GM23338 (cell line): Measurements from ENCODE around the gene HPRT1. TPM values are rescaled to one million over a fixed set of nuclear protein-coding genes. Genes with fewer than 3 reads are reported as not detected.
"Not testable (repeated sequence)": the region's sequence is repeated elsewhere in the genome, so short reads cannot be mapped to it uniquely, and the experiment has no call there.

ENCODE experiments used
- ATAC-seq: fragments of 200-7000 bp; cut with Tn5 transposase; 3 replicates; pipeline ENCODE4 v1.9.1; 2020
- DNase-seq: peaks from one replicate; pipeline ENCODE4 v3.0.0-alpha.2; 2015; ENCODE audit warnings: low spot score
- H2AFZ ChIP-seq: fragments of 200-600 bp; sonication (generic); 2 replicates; pipeline ENCODE4 v1.8.0; 2016; ENCODE audit warnings: antibody characterized with exemption, mild to moderate bottlenecking, moderate library complexity
- H3F3A ChIP-seq: fragments of 200-600 bp; sonication (generic); replicated peaks from 2 replicates; pipeline ENCODE4 v1.8.0; 2017; ENCODE audit warnings: antibody characterized with exemption, mixed run types, low read depth
- H3K27ac ChIP-seq: fragments of 200-600 bp; sonication (generic); 2 replicates; pipeline ENCODE4 v1.6.1; 2016; ENCODE audit warnings: low read depth
- H3K27me3 ChIP-seq: fragments of 200-600 bp; sonication (generic); 2 replicates; pipeline ENCODE4 v1.8.0; 2016; ENCODE audit warnings: mild to moderate bottlenecking, mixed run types, moderate library complexity; ENCODE audit not compliant: insufficient read depth
- H3K36me3 ChIP-seq: fragments of 200-600 bp; sonication (generic); 2 replicates; pipeline ENCODE4 v1.8.0; 2016; ENCODE audit warnings: mild to moderate bottlenecking; ENCODE audit not compliant: insufficient read depth
- H3K4me1 ChIP-seq: fragments of 200-600 bp; sonication (generic); 2 replicates; pipeline ENCODE4 v1.8.0; 2016; ENCODE audit warnings: mild to moderate bottlenecking, moderate library complexity; ENCODE audit not compliant: insufficient read depth
- H3K4me2 ChIP-seq: fragments of 200-600 bp; sonication (generic); 2 replicates; pipeline ENCODE4 v1.7.1; 2017; ENCODE audit warnings: mixed run types
- H3K4me3 ChIP-seq: fragments of 200-600 bp; sonication (generic); 2 replicates; pipeline ENCODE4 v1.6.1; 2016; ENCODE audit warnings: mixed run types
- H3K79me2 ChIP-seq: fragments of 200-600 bp; sonication (generic); replicated peaks from 2 replicates; pipeline ENCODE4 v1.8.0; 2017; ENCODE audit warnings: mild to moderate bottlenecking; ENCODE audit not compliant: insufficient read depth
- H3K9me2 ChIP-seq: fragments of 200-600 bp; sonication (generic); 2 replicates; pipeline ENCODE4 v1.8.0; 2017; ENCODE audit not compliant: insufficient read depth
- H4K20me1 ChIP-seq: fragments of 200-600 bp; sonication (generic); replicated peaks from 2 replicates; pipeline ENCODE4 v1.8.0; 2017; ENCODE audit warnings: mild to moderate bottlenecking; ENCODE audit not compliant: insufficient read depth
- H3K27ac Mint-ChIP-seq: 2 replicates; pipeline ENCODE4 v1.8.0; 2020; ENCODE audit warnings: inconsistent platforms, mild to moderate bottlenecking, moderate library complexity, mixed read lengths
- H3K27me3 Mint-ChIP-seq: 3 replicates; pipeline ENCODE4 v1.8.0; 2022; ENCODE audit warnings: low read depth, mild to moderate bottlenecking, moderate library complexity, mixed read lengths, inconsistent platforms; ENCODE audit not compliant: insufficient read depth, poor library complexity
- H3K36me3 Mint-ChIP-seq: 3 replicates; pipeline ENCODE4 v1.8.0; 2021; ENCODE audit warnings: low read depth, mild to moderate bottlenecking, inconsistent platforms, moderate library complexity, mixed read lengths
- H3K4me1 Mint-ChIP-seq: 3 replicates; pipeline ENCODE4 v1.8.0; 2020; ENCODE audit warnings: mild to moderate bottlenecking, inconsistent platforms, mixed read lengths
- H3K4me3 Mint-ChIP-seq: 3 replicates; pipeline ENCODE4 v1.8.0; 2021; ENCODE audit warnings: moderate library complexity, mild to moderate bottlenecking, inconsistent platforms, mixed read lengths
- H3K9me3 Mint-ChIP-seq: 3 replicates; pipeline ENCODE4 v1.8.0; 2020; ENCODE audit warnings: moderate library complexity, mild to moderate bottlenecking, inconsistent platforms, mixed read lengths
- EZH2 ChIP-seq: fragments of 200-600 bp; sonication (generic); IDR thresholded peaks from one replicate; pipeline ENCODE4 v1.8.0; 2017; ENCODE audit warnings: antibody characterized with exemption, mild to moderate bottlenecking, low read depth; ENCODE audit not compliant: unreplicated experiment
- JUNB ChIP-seq: IDR thresholded peaks from one replicate; pipeline ENCODE4 v1.6.1; 2016; ENCODE audit warnings: antibody characterized with exemption; ENCODE audit not compliant: unreplicated experiment
- NANOG ChIP-seq: IDR thresholded peaks from 2 replicates; pipeline ENCODE4 v1.6.1; 2016; ENCODE audit warnings: antibody characterized with exemption, borderline replicate concordance
- POLR2AphosphoS5 ChIP-seq: IDR thresholded peaks from 2 replicates; pipeline ENCODE4 v1.6.1; 2016; ENCODE audit warnings: antibody characterized with exemption, low read depth
- STAT1 ChIP-seq: IDR thresholded peaks from one replicate; pipeline ENCODE4 v1.6.1; 2016; ENCODE audit warnings: antibody characterized with exemption; ENCODE audit not compliant: unreplicated experiment
- ZNF114 ChIP-seq: fragments of 250-450 bp; sonication (Bioruptor Pico); IDR thresholded peaks from 2 replicates; pipeline ENCODE4 v1.5.0; 2020; ENCODE audit warnings: mild to moderate bottlenecking, moderate library complexity
- ZNF331 ChIP-seq: fragments of 250-450 bp; sonication (Bioruptor Pico); IDR thresholded peaks from 2 replicates; pipeline ENCODE4 v1.5.0; 2020; ENCODE audit warnings: low read depth, mild to moderate bottlenecking, moderate library complexity
- polyA plus RNA-seq: library from polyadenylated mRNA; unstranded; fragments of >200 nt; fragmentation: Nextera tagmentation; extraction: Ambion mirVana; gene quantifications from 2 replicates; pipeline ENCODE4 v1.2.1, GENCODE V29; 2016
- total RNA-seq: library from RNA; depleted of rRNA; stranded (reverse); fragments of >200 nt; shearing (Covaris generic); gene quantifications from 2 replicates; pipeline ENCODE4 v1.2.3, GENCODE V29; 2014
- TF ChIP-seq, protein P1 (sequence below): fragments of 250-450 bp; sonication (Bioruptor Pico); IDR thresholded peaks from 2 replicates; pipeline ENCODE4 v1.5.0; 2020; ENCODE audit warnings: mild to moderate bottlenecking, moderate library complexity
- TF ChIP-seq, protein P2 (sequence below): IDR thresholded peaks from one replicate; pipeline ENCODE4 v1.6.1; 2018; ENCODE audit warnings: antibody characterized with exemption; ENCODE audit not compliant: unreplicated experiment
- TF ChIP-seq, protein P3 (sequence below), 2 experiments: fragments of 200-600 bp in 1 of 2; sonication (generic) in 1 of 2; conservative IDR thresholded peaks; 2 replicates each; pipeline versions ENCODE4 v1.5.1 to v1.6.1; 2016 to 2017; ENCODE audit warnings: antibody characterized with exemption in 2 of 2, low read depth in 2 of 2, mild to moderate bottlenecking in 2 of 2, moderate library complexity in 1 of 2

The HPRT1 gene
- total and polyA plus RNA-seq, 2 experiments from 2014 or later = 27.0 to 79.4 TPM

DNA sequence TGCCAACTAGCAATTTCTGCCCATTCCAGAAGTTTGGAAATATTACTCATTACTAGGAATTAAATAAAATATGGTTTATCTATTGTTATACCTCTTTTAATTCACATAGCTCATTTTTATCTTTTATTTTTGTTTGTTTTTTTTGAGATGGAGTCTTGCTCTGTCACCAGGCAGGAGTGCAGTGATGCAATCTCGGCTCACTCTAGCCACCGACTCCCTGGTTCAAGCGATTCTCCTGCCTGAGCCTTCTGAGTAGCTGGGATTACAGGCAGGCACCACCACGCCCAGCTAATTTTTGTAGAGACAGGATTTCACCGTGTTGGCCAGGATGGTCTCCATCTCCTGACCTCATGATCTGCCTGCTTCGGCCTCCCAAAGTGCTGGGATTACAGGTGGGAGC is 4.5 kb downstream of the HPRT1 start:
- H3K9me3 Mint-ChIP-seq, H3K27ac Mint-ChIP-seq, H3F3A ChIP-seq, DNase-seq, H3K4me3 ChIP-seq, H3K4me2 ChIP-seq, H3K36me3 Mint-ChIP-seq, H4K20me1 ChIP-seq, H2AFZ ChIP-seq, H3K4me1 Mint-ChIP-seq, H3K27ac ChIP-seq, H3K4me3 Mint-ChIP-seq, H3K9me2 ChIP-seq, H3K27me3 ChIP-seq, H3K4me1 ChIP-seq, H3K27me3 Mint-ChIP-seq, H3K36me3 ChIP-seq, ATAC-seq: not testable (repeated sequence)
- H3K79me2 ChIP-seq = peaks cover 82% of the 10 kb centered on the region

DNA sequence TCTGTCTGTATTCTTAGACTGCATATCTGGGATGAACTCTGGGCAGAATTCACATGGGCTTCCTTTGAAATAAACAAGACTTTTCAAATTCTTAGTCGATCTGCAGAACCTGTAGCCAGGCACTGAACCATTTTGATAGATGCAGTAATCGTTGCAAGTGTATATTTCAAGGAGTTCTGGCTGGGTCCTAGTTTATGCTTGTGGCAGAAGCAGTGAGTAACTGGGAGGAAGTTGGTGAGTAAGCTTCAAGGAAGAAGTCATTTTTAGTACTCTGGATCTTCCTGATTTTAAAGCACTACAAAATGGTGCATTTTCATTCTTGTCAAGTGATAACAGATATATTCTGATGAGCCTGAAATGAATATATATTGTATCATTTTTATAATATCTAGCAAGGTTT is 9.5 kb downstream of the HPRT1 start:
- Histone ChIP-seq H3K4me3 (no peak overlapping the region), H3K79me2 (peaks cover 65% of the 10 kb centered on the region), H3K27ac (no peak overlapping the region), H3F3A (no peaks in the 10 kb centered on the region), H2AFZ (no peak overlapping the region), H3K4me2 (no peak overlapping the region), H4K20me1 (peaks cover 7% of the 10 kb centered on the region; the same call in 1 of the 2 replicates), H3K27me3 (no peaks in the 10 kb centered on the region), H3K36me3 (no peaks in the 10 kb centered on the region), H3K4me1 (no peaks in the 10 kb centered on the region), H3K9me2 (no peaks in the 10 kb centered on the region)
- no peaks in the 10 kb centered on the region for H3K4me1 Mint-ChIP-seq
- no peak overlapping the region for H3K27ac Mint-ChIP-seq
- no peaks in the 10 kb centered on the region for H3K9me3 Mint-ChIP-seq
- no peak for ATAC-seq
- no peak for DNase-seq
- peaks cover 8% of the 10 kb centered on the region; the same call in 2 of the 3 replicates for H3K36me3 Mint-ChIP-seq
- no peak overlapping the region for H3K4me3 Mint-ChIP-seq
- no peaks in the 10 kb centered on the region for H3K27me3 Mint-ChIP-seq
- TF ChIP-seq, protein P1, sequence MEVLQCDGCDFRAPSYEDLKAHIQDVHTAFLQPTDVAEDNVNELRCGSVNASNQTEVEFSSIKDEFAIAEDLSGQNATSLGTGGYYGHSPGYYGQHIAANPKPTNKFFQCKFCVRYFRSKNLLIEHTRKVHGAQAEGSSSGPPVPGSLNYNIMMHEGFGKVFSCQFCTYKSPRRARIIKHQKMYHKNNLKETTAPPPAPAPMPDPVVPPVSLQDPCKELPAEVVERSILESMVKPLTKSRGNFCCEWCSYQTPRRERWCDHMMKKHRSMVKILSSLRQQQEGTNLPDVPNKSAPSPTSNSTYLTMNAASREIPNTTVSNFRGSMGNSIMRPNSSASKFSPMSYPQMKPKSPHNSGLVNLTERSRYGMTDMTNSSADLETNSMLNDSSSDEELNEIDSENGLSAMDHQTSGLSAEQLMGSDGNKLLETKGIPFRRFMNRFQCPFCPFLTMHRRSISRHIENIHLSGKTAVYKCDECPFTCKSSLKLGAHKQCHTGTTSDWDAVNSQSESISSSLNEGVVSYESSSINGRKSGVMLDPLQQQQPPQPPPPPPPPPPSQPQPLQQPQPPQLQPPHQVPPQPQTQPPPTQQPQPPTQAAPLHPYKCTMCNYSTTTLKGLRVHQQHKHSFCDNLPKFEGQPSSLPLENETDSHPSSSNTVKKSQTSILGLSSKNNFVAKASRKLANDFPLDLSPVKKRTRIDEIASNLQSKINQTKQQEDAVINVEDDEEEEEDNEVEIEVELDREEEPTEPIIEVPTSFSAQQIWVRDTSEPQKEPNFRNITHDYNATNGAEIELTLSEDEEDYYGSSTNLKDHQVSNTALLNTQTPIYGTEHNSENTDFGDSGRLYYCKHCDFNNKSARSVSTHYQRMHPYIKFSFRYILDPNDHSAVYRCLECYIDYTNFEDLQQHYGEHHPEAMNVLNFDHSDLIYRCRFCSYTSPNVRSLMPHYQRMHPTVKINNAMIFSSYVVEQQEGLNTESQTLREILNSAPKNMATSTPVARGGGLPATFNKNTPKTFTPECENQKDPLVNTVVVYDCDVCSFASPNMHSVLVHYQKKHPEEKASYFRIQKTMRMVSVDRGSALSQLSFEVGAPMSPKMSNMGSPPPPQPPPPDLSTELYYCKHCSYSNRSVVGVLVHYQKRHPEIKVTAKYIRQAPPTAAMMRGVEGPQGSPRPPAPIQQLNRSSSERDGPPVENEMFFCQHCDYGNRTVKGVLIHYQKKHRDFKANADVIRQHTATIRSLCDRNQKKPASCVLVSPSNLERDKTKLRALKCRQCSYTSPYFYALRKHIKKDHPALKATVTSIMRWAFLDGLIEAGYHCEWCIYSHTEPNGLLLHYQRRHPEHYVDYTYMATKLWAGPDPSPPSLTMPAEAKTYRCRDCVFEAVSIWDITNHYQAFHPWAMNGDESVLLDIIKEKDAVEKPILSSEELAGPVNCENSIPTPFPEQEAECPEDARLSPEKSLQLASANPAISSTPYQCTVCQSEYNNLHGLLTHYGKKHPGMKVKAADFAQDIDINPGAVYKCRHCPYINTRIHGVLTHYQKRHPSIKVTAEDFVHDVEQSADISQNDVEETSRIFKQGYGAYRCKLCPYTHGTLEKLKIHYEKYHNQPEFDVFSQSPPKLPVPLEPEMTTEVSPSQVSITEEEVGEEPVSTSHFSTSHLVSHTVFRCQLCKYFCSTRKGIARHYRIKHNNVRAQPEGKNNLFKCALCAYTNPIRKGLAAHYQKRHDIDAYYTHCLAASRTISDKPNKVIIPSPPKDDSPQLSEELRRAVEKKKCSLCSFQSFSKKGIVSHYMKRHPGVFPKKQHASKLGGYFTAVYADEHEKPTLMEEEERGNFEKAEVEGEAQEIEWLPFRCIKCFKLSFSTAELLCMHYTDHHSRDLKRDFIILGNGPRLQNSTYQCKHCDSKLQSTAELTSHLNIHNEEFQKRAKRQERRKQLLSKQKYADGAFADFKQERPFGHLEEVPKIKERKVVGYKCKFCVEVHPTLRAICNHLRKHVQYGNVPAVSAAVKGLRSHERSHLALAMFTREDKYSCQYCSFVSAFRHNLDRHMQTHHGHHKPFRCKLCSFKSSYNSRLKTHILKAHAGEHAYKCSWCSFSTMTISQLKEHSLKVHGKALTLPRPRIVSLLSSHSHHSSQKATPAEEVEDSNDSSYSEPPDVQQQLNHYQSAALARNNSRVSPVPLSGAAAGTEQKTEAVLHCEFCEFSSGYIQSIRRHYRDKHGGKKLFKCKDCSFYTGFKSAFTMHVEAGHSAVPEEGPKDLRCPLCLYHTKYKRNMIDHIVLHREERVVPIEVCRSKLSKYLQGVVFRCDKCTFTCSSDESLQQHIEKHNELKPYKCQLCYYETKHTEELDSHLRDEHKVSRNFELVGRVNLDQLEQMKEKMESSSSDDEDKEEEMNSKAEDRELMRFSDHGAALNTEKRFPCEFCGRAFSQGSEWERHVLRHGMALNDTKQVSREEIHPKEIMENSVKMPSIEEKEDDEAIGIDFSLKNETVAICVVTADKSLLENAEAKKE = no peak
- TF ChIP-seq, protein P2, sequence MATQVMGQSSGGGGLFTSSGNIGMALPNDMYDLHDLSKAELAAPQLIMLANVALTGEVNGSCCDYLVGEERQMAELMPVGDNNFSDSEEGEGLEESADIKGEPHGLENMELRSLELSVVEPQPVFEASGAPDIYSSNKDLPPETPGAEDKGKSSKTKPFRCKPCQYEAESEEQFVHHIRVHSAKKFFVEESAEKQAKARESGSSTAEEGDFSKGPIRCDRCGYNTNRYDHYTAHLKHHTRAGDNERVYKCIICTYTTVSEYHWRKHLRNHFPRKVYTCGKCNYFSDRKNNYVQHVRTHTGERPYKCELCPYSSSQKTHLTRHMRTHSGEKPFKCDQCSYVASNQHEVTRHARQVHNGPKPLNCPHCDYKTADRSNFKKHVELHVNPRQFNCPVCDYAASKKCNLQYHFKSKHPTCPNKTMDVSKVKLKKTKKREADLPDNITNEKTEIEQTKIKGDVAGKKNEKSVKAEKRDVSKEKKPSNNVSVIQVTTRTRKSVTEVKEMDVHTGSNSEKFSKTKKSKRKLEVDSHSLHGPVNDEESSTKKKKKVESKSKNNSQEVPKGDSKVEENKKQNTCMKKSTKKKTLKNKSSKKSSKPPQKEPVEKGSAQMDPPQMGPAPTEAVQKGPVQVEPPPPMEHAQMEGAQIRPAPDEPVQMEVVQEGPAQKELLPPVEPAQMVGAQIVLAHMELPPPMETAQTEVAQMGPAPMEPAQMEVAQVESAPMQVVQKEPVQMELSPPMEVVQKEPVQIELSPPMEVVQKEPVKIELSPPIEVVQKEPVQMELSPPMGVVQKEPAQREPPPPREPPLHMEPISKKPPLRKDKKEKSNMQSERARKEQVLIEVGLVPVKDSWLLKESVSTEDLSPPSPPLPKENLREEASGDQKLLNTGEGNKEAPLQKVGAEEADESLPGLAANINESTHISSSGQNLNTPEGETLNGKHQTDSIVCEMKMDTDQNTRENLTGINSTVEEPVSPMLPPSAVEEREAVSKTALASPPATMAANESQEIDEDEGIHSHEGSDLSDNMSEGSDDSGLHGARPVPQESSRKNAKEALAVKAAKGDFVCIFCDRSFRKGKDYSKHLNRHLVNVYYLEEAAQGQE = no peak
- TF ChIP-seq NANOG (no peak), STAT1 (no peak), ZNF114 (CRISPR knock-in tag) (no peak), ZNF331 (CRISPR knock-in tag) (no peak), JUNB (no peak), POLR2AphosphoS5 (no peak), EZH2 (no peak)
- TF ChIP-seq, protein P3, sequence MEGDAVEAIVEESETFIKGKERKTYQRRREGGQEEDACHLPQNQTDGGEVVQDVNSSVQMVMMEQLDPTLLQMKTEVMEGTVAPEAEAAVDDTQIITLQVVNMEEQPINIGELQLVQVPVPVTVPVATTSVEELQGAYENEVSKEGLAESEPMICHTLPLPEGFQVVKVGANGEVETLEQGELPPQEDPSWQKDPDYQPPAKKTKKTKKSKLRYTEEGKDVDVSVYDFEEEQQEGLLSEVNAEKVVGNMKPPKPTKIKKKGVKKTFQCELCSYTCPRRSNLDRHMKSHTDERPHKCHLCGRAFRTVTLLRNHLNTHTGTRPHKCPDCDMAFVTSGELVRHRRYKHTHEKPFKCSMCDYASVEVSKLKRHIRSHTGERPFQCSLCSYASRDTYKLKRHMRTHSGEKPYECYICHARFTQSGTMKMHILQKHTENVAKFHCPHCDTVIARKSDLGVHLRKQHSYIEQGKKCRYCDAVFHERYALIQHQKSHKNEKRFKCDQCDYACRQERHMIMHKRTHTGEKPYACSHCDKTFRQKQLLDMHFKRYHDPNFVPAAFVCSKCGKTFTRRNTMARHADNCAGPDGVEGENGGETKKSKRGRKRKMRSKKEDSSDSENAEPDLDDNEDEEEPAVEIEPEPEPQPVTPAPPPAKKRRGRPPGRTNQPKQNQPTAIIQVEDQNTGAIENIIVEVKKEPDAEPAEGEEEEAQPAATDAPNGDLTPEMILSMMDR (conservative IDR thresholded peaks at IDR 0.05; ENCODE audit: low read depth in 2 of 2) = no peak
